Natural killer cell (primary cell): Measurements from ENCODE around the gene PNMA1. TPM values are rescaled to one million over a fixed set of nuclear protein-coding genes. Genes with fewer than 3 reads are reported as not detected.

Experiments
- ATAC-seq, 3 donors: fragments of 150-1000 bp in 2 of 3; fragments of 200-7000 bp in 1 of 3; cut with Tn5 transposase; 1 replicate in 1 of 3; 2 replicates in 2 of 3; pipeline ENCODE4 v1.10.0; 2021; ENCODE audit warnings: mild to moderate bottlenecking in 2 of 3, moderate library complexity in 2 of 3
- DNase-seq, 2 donors: peaks; one replicate each; pipeline versions ENCODE4 v3.0.0 to v3.0.0-alpha.2; 2013 to 2021; ENCODE audit warnings: mixed read lengths in 1 of 2
- H3K27ac ChIP-seq: one replicate; pipeline ENCODE4 v1.5.1; 2013; ENCODE audit warnings: mild to moderate bottlenecking, low read length
- H3K27me3 ChIP-seq: one replicate; pipeline ENCODE4 v1.6.1; 2013; ENCODE audit warnings: low read length; ENCODE audit not compliant: control insufficient read depth, insufficient read depth
- H3K36me3 ChIP-seq: one replicate; pipeline ENCODE4 v1.6.1; 2013; ENCODE audit warnings: low read length; ENCODE audit not compliant: control insufficient read depth, insufficient read depth
- H3K4me1 ChIP-seq: one replicate; pipeline ENCODE4 v1.6.1; 2013; ENCODE audit warnings: low read length; ENCODE audit not compliant: control insufficient read depth, insufficient read depth
- H3K4me3 ChIP-seq: one replicate; pipeline ENCODE4 v1.5.1; 2013; ENCODE audit warnings: low read length
- H3K9me3 ChIP-seq: one replicate; pipeline ENCODE4 v1.6.1; 2013; ENCODE audit warnings: low read length; ENCODE audit not compliant: control insufficient read depth, insufficient read depth
- H3K27ac Mint-ChIP-seq, 2 donors: one replicate each; pipeline ENCODE4 v1.8.0; 2022; ENCODE audit warnings: mild to moderate bottlenecking in 2 of 2, mixed read lengths in 2 of 2, moderate library complexity in 1 of 2
- H3K27me3 Mint-ChIP-seq, 2 donors: one replicate each; pipeline ENCODE4 v1.8.0; 2022; ENCODE audit warnings: low read depth in 2 of 2, mixed read lengths in 2 of 2
- H3K36me3 Mint-ChIP-seq: one replicate; pipeline ENCODE4 v1.8.0; 2022; ENCODE audit warnings: mixed read lengths
- H3K4me1 Mint-ChIP-seq, 2 donors: one replicate each; pipeline ENCODE4 v1.8.0; 2022; ENCODE audit warnings: mixed read lengths in 2 of 2
- H3K4me3 Mint-ChIP-seq: one replicate; pipeline ENCODE4 v1.8.0; 2022; ENCODE audit warnings: mild to moderate bottlenecking, moderate library complexity, mixed read lengths
- H3K9me3 Mint-ChIP-seq, 2 donors: one replicate each; pipeline ENCODE4 v1.8.0; 2022; ENCODE audit warnings: mixed read lengths in 2 of 2
- WGBS: methylation state at CpG from one replicate; pipeline ENCODE4 v1.1.7; 2013; ENCODE audit warnings: missing lambda C conversion rate; ENCODE audit not compliant: insufficient coverage; 5-methylcytosine and 5-hydroxymethylcytosine counted together
- intact Hi-C: fragments of 100-400 bp; cut with micrococcal nuclease; formaldehyde crosslinking; loops from one replicate; pipeline ENCODE4 v1.14.2; 2022
- total RNA-seq, 4 donors: library from RNA; stranded (reverse); fragments of 120-200 nt in 1 of 4; gene quantifications; one replicate each; pipeline versions ENCODE4 v1.2.3 to v1.2.4, GENCODE V29; 2013 to 2022
- TF ChIP-seq, protein P1 (sequence below): fragments of 200-600 bp; IDR thresholded peaks from one replicate; pipeline ENCODE4 v1.8.0; 2022; ENCODE audit warnings: antibody characterized with exemption

PNMA1 gene, protein sequence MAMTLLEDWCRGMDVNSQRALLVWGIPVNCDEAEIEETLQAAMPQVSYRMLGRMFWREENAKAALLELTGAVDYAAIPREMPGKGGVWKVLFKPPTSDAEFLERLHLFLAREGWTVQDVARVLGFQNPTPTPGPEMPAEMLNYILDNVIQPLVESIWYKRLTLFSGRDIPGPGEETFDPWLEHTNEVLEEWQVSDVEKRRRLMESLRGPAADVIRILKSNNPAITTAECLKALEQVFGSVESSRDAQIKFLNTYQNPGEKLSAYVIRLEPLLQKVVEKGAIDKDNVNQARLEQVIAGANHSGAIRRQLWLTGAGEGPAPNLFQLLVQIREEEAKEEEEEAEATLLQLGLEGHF
- 10 to 100 TPM; 26.0 to 32.3 (median 28.9) TPM for total RNA-seq
- total RNA-seq (2013) = 11.8 TPM

DNA sequence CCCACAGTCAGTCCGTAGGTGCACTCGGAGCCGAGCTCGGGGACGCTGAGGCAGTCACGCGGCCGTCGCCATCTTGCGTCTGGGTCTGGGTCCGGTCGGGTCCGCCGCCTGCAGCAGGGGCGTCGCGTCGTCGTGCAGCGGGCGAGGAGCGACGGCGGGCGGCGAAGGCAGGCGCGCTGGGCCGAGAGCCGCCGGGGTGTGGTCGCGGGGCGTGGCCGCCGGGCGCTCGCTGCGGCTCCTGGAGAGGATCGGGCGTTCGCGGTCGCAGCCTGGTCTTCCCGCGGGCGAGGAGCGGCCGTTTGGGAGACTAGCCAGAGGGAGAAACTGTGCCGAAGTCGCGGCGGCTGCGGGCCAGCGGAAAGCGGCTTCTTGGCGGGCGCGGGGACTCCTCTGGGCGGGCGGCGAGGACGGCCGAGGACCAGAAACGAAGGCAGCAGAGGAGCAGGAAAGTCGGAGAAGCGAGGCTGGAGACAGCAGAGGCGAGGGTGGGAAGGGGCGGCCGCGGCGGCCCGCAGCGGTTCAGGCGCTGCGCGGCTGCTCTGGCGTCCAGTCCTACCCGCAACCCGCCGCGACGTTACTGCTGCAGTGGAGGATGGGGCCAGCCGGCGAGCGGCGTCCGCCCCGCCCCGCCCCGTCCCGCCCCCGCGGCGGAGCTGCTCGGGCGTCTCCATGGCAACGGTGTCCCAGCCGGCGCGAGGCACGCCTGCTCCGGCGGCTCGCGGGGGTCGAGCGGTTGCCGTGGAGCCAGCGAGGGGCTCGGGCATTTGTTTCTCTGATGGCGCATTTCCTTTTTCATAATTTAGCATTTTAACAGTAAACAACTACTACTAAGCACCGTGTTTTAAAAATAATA is at the start of gene PNMA1:
Gene PNMA1, minus strand, starts transcription at position 582 of the 853 bp plus-strand sequence. CDS start 745 bp downstream, outside the sequence.
- Mint-ChIP-seq H3K4me3 (peak within 1 kb of the TSS; percentile 98), H3K27me3 (no peaks in the 10 kb centered on the region), H3K36me3 (no peaks in the 10 kb centered on the region), H3K4me1 (peaks cover 22 to 32% of the 10 kb centered on the region in 2 donors), H3K9me3 (no peaks in the 10 kb centered on the region), H3K27ac (peak within 1 kb of the TSS; percentile 89 to 95)
- H3K36me3 ChIP-seq = peaks cover 24% of the 10 kb centered on the region
- peaks cover 25% of the 10 kb centered on the region for H3K4me1 ChIP-seq
- H3K4me3 ChIP-seq = peak within 1 kb of the TSS; percentile 74
- TF ChIP-seq, protein P1, sequence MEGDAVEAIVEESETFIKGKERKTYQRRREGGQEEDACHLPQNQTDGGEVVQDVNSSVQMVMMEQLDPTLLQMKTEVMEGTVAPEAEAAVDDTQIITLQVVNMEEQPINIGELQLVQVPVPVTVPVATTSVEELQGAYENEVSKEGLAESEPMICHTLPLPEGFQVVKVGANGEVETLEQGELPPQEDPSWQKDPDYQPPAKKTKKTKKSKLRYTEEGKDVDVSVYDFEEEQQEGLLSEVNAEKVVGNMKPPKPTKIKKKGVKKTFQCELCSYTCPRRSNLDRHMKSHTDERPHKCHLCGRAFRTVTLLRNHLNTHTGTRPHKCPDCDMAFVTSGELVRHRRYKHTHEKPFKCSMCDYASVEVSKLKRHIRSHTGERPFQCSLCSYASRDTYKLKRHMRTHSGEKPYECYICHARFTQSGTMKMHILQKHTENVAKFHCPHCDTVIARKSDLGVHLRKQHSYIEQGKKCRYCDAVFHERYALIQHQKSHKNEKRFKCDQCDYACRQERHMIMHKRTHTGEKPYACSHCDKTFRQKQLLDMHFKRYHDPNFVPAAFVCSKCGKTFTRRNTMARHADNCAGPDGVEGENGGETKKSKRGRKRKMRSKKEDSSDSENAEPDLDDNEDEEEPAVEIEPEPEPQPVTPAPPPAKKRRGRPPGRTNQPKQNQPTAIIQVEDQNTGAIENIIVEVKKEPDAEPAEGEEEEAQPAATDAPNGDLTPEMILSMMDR = no peak
- under 1% methylated on average over 111 of the region's 113 CpGs for WGBS
- DNase-seq = peak; percentile 77 to 94
- intact Hi-C loops = no loop called here
- no peaks in the 10 kb centered on the region for H3K9me3 ChIP-seq
- peak within 1 kb of the TSS; percentile 68 for H3K27ac ChIP-seq
- ATAC-seq = peak; percentile 79 to 88 (median 82)
- no peaks in the 10 kb centered on the region for H3K27me3 ChIP-seq

DNA sequence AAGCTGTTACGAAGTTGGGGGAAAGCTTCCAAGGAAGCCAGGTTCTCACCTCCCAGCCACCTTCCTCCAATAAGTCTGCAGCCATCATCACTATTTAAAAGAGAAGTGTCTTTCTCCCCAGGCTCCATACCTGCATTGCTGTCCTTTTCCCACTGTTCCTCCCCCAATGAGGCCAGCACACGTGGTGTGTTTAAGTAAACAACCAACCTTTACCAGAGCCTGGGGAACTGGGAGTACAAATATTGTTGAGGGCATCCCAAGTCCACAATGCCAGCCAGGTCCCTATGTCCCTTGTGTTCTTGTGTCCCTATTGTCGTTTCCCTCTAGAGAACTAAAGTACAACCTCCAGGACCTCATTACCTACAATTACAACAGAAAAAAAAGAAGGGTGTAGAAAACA is 49.2 kb upstream of the PNMA1 start:
- 83% methylated on average over 1 of the region's 3 CpGs for WGBS
- Mint-ChIP-seq H3K9me3 (no peaks in the 10 kb centered on the region), H3K4me1 (peaks cover 50 to 71% of the 10 kb centered on the region in 2 donors), H3K27me3 (no peaks in the 10 kb centered on the region), H3K36me3 (no peaks in the 10 kb centered on the region), H3K27ac (peak overlapping the region; percentile 96 to 98), H3K4me3 (no peak overlapping the region)
- no peak overlapping the region for H3K4me3 ChIP-seq
- H3K36me3 ChIP-seq = no peaks in the 10 kb centered on the region
- TF ChIP-seq, protein P1 = no peak
- peak overlapping the region; percentile 88 for H3K27ac ChIP-seq
- no peaks in the 10 kb centered on the region for H3K9me3 ChIP-seq
- ATAC-seq (no peak), DNase-seq (no peak)
- no peaks in the 10 kb centered on the region for H3K27me3 ChIP-seq
- intact Hi-C loops = no loop called here
- H3K4me1 ChIP-seq = peaks cover 61% of the 10 kb centered on the region

DNA sequence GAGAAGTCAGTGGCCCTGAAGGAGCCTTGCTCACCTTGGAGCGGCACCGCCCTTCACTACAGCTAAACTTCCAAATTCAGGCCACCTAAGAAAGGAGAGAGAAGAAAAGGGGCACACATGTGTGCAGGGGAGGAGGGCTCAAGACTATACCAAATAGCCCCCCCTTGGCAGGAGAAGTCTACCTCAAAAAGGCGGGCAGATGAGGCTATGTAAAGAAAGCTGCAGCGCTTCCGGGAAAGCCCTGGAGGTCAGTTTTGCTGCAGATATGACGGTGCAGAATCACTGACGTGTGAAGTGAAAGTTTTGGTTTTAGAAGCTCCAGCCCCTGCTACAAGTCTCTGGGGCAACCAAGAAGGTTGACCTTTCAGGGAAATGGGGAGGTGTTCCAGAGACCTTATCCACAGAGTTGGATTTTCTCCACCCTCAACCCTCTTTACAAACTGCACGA is 48.2 kb upstream of the PNMA1 start:
- Histone ChIP-seq H3K4me3 (no peak overlapping the region), H3K27ac (peak overlapping the region; percentile 88), H3K9me3 (no peaks in the 10 kb centered on the region), H3K27me3 (no peaks in the 10 kb centered on the region), H3K36me3 (no peaks in the 10 kb centered on the region), H3K4me1 (peaks cover 68% of the 10 kb centered on the region)
- Mint-ChIP-seq H3K27ac (peak overlapping the region; percentile 96 to 98), H3K4me1 (peaks cover 59 to 81% of the 10 kb centered on the region in 2 donors), H3K36me3 (no peaks in the 10 kb centered on the region), H3K4me3 (peak overlapping the region; percentile 63), H3K27me3 (no peaks in the 10 kb centered on the region), H3K9me3 (no peaks in the 10 kb centered on the region)
- intact Hi-C loops = loop anchor here (1.0 kb wide), 1 partner anchor 8 kb away; no protein-coding TSS in a partner anchor
- DNase-seq (peak in 1 of 2 donors; percentile 70), ATAC-seq (peak in 2 of 3 donors; percentile 13 to 14)
- 7% methylated on average over 6 of the region's 8 CpGs for WGBS
- TF ChIP-seq, protein P1 = no peak
